Adrenal gland (tissue), 19 donors: ENCODE measurements around the gene CRX. TPM values are rescaled to one million over a fixed set of nuclear protein-coding genes. Genes with fewer than 3 reads are reported as not detected.
"Not testable (repeated sequence)": the region's sequence is repeated elsewhere in the genome, so short reads cannot be mapped to it uniquely, and the experiment has no call there.

Experiments
- DNase-seq, 7 donors: peaks; one replicate each; pipeline ENCODE4 v3.0.0-alpha.2; 2019 to 2020
- H3K27ac ChIP-seq, 5 donors: fragments of 200-600 bp; sonication (generic) in 4 of 5; 1 replicate in 3 of 5; 2 replicates in 2 of 5; pipeline versions ENCODE4 v1.5.1 to v1.8.0; 2016 to 2020; ENCODE audit warnings: mild to moderate bottlenecking in 1 of 5
- H3K27me3 ChIP-seq: fragments of 200-600 bp; 2 replicates; pipeline ENCODE4 v1.8.0; 2021
- H3K36me3 ChIP-seq, 2 donors: fragments of 200-600 bp; replicated peaks in 1 of 2; 1 replicate in 1 of 2; 2 replicates in 1 of 2; pipeline versions ENCODE4 v1.5.1 to v1.8.0; 2018 to 2022
- H3K4me1 ChIP-seq, 2 donors: fragments of 200-600 bp; replicated peaks in 1 of 2; 1 replicate in 1 of 2; 2 replicates in 1 of 2; pipeline versions ENCODE4 v1.5.1 to v1.8.0; 2018 to 2021
- H3K4me3 ChIP-seq, 4 donors: fragments of 200-600 bp; sonication (generic) in 3 of 4; one replicate each; pipeline ENCODE4 v1.5.1; 2016 to 2018
- H3K9me3 ChIP-seq, 3 donors: fragments of 200-600 bp; sonication (generic) in 1 of 3; replicated peaks in 1 of 3; 1 replicate in 2 of 3; 2 replicates in 1 of 3; pipeline versions ENCODE4 v1.5.1 to v1.8.0; 2016 to 2021
- CTCF ChIP-seq, 6 experiments: fragments of 450-650 bp in 4 of 6; fragments of 200-600 bp in 2 of 6; sonication (generic) in 1 of 6; IDR thresholded peaks; 1 replicate in 5 of 6; 2 replicates in 1 of 6; pipeline versions ENCODE4 v1.5.1 to v1.8.0; 2016 to 2021; ENCODE audit warnings: antibody characterized with exemption in 6 of 6, mild to moderate bottlenecking in 2 of 6, moderate library complexity in 1 of 6
- POLR2A ChIP-seq, 2 donors: fragments of 450-650 bp; IDR thresholded peaks; one replicate each; pipeline ENCODE4 v1.6.1; 2017; ENCODE audit warnings: antibody characterized with exemption in 2 of 2, mild to moderate bottlenecking in 2 of 2, moderate library complexity in 1 of 2
- WGBS, 4 donors: extraction: QIAGEN DNeasy Blood & Tissue Kit in 2 of 4; methylation state at CpG; one replicate each; pipeline versions ENCODE4 v1.1.5 to v1.1.7; 2013 to 2017; 5-methylcytosine and 5-hydroxymethylcytosine counted together
- intact Hi-C, 2 donors: fragments of 100-400 bp; cut with DNase I; formaldehyde crosslinking; loops; one replicate each; pipeline versions ENCODE4 v1.14.1 to v1.15.0; 2022 to 2023
- long read RNA-seq, 10 donors: library from polyadenylated mRNA in 3 of 10; unstranded in 2 of 10; stranded (forward) in 1 of 10; transcript quantifications; one replicate each; pipeline ENCODE4 v2.0.0 and lab custom pipeline, GENCODE V29; 2021 to 2026
- polyA plus RNA-seq, 3 donors: library from polyadenylated mRNA; stranded (reverse); fragments of 200-250 nt in 2 of 3; fragments of 350-450 nt in 1 of 3; fragmentation: Illumina TruSeq in 1 of 3; extraction: RNeasy Lipid Tissue Mini Kit (QIAGEN cat#74804) in 1 of 3; gene quantifications; one replicate each; pipeline ENCODE4 v1.2.3, GENCODE V29; 2013 to 2014
- total RNA-seq, 9 donors: library from RNA; depleted of rRNA in 4 of 9; stranded (reverse); fragments of >200 nt in 4 of 9; fragments of 120-200 nt in 1 of 9; fragmentation: NEBNext Ultra II Directional in 1 of 9; extraction: Animal tissue kit (Norgen Biotek cat#: 25700) in 1 of 9; gene quantifications; one replicate each; pipeline versions ENCODE4 v1.1.0 to v1.2.4, GENCODE V29; 2013 to 2023
- donor health status: healthy with polysubstance abuse.
- donor health status: Bipolar disorder and iron deficiency.
- donor health status: DM: yes; HTN: yes; CAD: no.
- donor health status: DM: no; HTN: no; CAD: no.
- donor health status: DM: no; HTN: no; CAD: no.
- donor health status: DM: yes; HTN: yes; CAD: no.

The CRX gene
- total RNA-seq: not detected
- polyA plus RNA-seq: under 1 TPM in 1 of 3 donors, not detected in 2; 0.32 TPM
- long read RNA-seq, donor 1, partial matches to known transcripts: 4,975 of 5,058 reads
- long read RNA-seq, donor 1, other reads (novel, unspliced or antisense): 83 of 5,058 reads
- long read RNA-seq, donor 2: 0 reads
- long read RNA-seq, donor 3: 0 reads
- long read RNA-seq, donor 4: 0 reads
- long read RNA-seq, donor 5: 0 reads
- long read RNA-seq, donor 6: 0 reads
- long read RNA-seq, donor 7, partial matches to known transcripts: 2,056 of 2,129 reads
- long read RNA-seq, donor 7, other reads (novel, unspliced or antisense): 73 of 2,129 reads
- long read RNA-seq, donor 8, partial matches to known transcripts: 104 of 119 reads
- long read RNA-seq, donor 8, other reads (novel, unspliced or antisense): 15 of 119 reads
- long read RNA-seq, donor 9, partial matches to known transcripts: 8 of 8 reads
- long read RNA-seq, donor 9, other reads (novel, unspliced or antisense): 0 of 8 reads
- long read RNA-seq, donor 10, partial matches to known transcripts: 2,570 of 2,609 reads
- long read RNA-seq, donor 10, other reads (novel, unspliced or antisense): 39 of 2,609 reads

GRCh38 chr19:47821460-47822020 is at the start of gene CRX:
TSS of gene CRX (plus strand) at chr19:47821937. CDS start at chr19:47834444, 12,507 bp downstream.
- Histone ChIP-seq H3K4me3 (no peak within 1 kb of the TSS), H3K36me3 (no peaks in the 10 kb centered on the region), H3K4me1 (no peaks in the 10 kb centered on the region), H3K9me3 (no peaks in the 10 kb centered on the region), H3K27me3 (no peaks in the 10 kb centered on the region), H3K27ac (no peak within 1 kb of the TSS)
- no peak for DNase-seq
- intact Hi-C loops: no loop called here
- no peak for TF ChIP-seq CTCF (IDR thresholded peaks at IDR 0.05)
- TF ChIP-seq POLR2A (IDR thresholded peaks at IDR 0.05): no peak
- 46 to 67% (median 51%) methylated on average over 10 to 15 of the region's 15 CpGs for WGBS, 4 donors

- Histone ChIP-seq H3K4me1 (peaks cover 0 to 24% of the 10 kb centered on the region in 2 donors), H3K4me3 (no peak overlapping the region), H3K27me3 (no peaks in the 10 kb centered on the region), H3K9me3 (no peaks in the 10 kb centered on the region), H3K27ac (no peak overlapping the region), H3K36me3 (no peaks in the 10 kb centered on the region)
- whole genome bisulfite sequencing, 4 donors: 72 to 85% (median 79%) methylated on average over 4 of the region's 4 CpGs
- DNase-seq: no peak
- TF ChIP-seq POLR2A (IDR thresholded peaks at IDR 0.05) (no peak), CTCF (IDR thresholded peaks at IDR 0.05) (no peak)
- intact Hi-C loops: no loop called here
These were observed 45.2 kb upstream of the CRX start for GRCh38 chr19:47776568-47776967.

- H3K36me3 ChIP-seq, intact Hi-C loops, H3K9me3 ChIP-seq, DNase-seq, H3K27me3 ChIP-seq: not testable (repeated sequence)
- peak overlapping the region in 2 of 5 donors; percentile 94 to 95 for H3K27ac ChIP-seq
- WGBS, 4 donors: 64 to 77% (median 70%) methylated on average over 18 to 23 of the region's 23 CpGs
- peak overlapping the region in 2 of 4 donors; percentile 70 to 85 for H3K4me3 ChIP-seq
- H3K4me1 ChIP-seq: peaks cover 0 to 24% of the 10 kb centered on the region in 2 donors
These were observed 44.3 kb upstream of the CRX start for GRCh38 chr19:47777245-47778048.

GRCh38 chr19:47778049-47778953 is 43.4 kb upstream of the CRX start, which contains the start of gene SELENOW:
TSS of gene SELENOW (plus strand) at chr19:47778703. CDS start at chr19:47778786, 83 bp downstream.
- intact Hi-C loops: no loop called here
- 0 to 6% (median 3%) methylated on average over 3 to 65 of the region's 65 CpGs for WGBS, 4 donors
- TF ChIP-seq POLR2A (IDR thresholded peaks at IDR 0.05): peak; percentile 52 to 82
- TF ChIP-seq CTCF (IDR thresholded peaks at IDR 0.05): no peak
- Histone ChIP-seq H3K4me3 (peak within 1 kb of the TSS; percentile 57 to 85 (median 72)), H3K4me1 (peaks cover 0 to 24% of the 10 kb centered on the region in 2 donors), H3K9me3 (no peaks in the 10 kb centered on the region), H3K27me3 (no peaks in the 10 kb centered on the region), H3K36me3 (peaks cover 0 to under 1% of the 10 kb centered on the region in 2 donors), H3K27ac (peak within 1 kb of the TSS in 4 of 5 donors; percentile 55 to 95 (median 91))
- DNase-seq: peak; percentile 41 to 82 (median 65)
